Colonic mucosa (tissue), 4 donors: Measurements from ENCODE around the gene GLRA2. TPM values are rescaled to one million over a fixed set of nuclear protein-coding genes. Genes with fewer than 3 reads are reported as not detected.

Experiments used
- DNase-seq: peaks from one replicate; pipeline ENCODE4 v3.0.0-alpha.2; 2020
- H3K27ac ChIP-seq: fragments of 200-600 bp; one replicate; pipeline ENCODE4 v1.8.0; 2021
- H3K27me3 ChIP-seq: fragments of 200-600 bp; one replicate; pipeline ENCODE4 v1.8.0; 2021
- H3K36me3 ChIP-seq: fragments of 200-600 bp; one replicate; pipeline ENCODE4 v1.8.0; 2021
- H3K4me1 ChIP-seq: fragments of 200-600 bp; one replicate; pipeline ENCODE4 v1.8.0; 2021; ENCODE audit warnings: mild to moderate bottlenecking
- H3K4me3 ChIP-seq: fragments of 200-600 bp; one replicate; pipeline ENCODE4 v1.8.0; 2021
- H3K9ac ChIP-seq, 2 donors: one replicate each; pipeline ENCODE4 v1.7.0; 2013; ENCODE audit warnings: control low read depth in 2 of 2, low read depth in 2 of 2, low read length in 2 of 2
- H3K9me3 ChIP-seq: fragments of 200-600 bp; one replicate; pipeline ENCODE4 v1.8.0; 2021
- intact Hi-C: fragments of 100-400 bp; cut with DNase I; formaldehyde crosslinking; loops from one replicate; pipeline ENCODE4 v1.14.1; 2022
- total RNA-seq, 2 donors: library from RNA; stranded (reverse); fragmentation: NEBNext Ultra II Directional in 1 of 2; extraction: Animal tissue kit (Norgen Biotek cat#: 25700) in 1 of 2; gene quantifications; one replicate each; pipeline ENCODE4 v1.2.1, GENCODE V29; 2021
- TF ChIP-seq, protein P1 (sequence below): fragments of 200-600 bp; IDR thresholded peaks from one replicate; pipeline ENCODE4 v1.8.0; 2022; ENCODE audit warnings: antibody characterized with exemption, mild to moderate bottlenecking
- donor health status: healthy.
- donor health status: DM: no; HTN: no; CAD: no.
- donor health status: DM: no; HTN: no; CAD: no.

GLRA2 gene
- total RNA-seq, 2 donors from 2014 or later: 0.35 to 0.49 TPM

DNA sequence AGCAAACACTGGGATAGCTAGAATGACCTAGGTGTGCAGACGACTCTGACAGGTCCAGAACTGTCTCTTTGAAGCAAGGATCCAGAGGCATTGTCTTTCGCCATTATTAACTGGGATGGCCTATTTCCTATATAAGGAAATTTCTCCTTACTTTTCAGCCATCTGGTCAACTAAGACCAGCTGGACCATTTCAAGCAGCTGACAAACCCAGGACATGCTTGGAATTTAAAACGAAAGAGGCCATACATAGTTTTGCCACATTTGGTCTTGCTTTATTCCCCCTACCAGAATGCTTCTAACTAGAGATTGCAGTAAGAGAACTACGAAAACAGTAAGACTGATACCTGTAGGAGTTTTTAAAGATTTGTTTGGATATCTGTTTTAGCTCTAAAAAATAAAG is 87.0 kb downstream of the GLRA2 start:
- H3K9me3 ChIP-seq: no peaks in the 10 kb centered on the region
- H3K9ac ChIP-seq: no peak overlapping the region
- intact Hi-C loops: no loop called here
- H3K27ac ChIP-seq: no peak overlapping the region
- H3K4me1 ChIP-seq: no peaks in the 10 kb centered on the region
- TF ChIP-seq, protein P1, sequence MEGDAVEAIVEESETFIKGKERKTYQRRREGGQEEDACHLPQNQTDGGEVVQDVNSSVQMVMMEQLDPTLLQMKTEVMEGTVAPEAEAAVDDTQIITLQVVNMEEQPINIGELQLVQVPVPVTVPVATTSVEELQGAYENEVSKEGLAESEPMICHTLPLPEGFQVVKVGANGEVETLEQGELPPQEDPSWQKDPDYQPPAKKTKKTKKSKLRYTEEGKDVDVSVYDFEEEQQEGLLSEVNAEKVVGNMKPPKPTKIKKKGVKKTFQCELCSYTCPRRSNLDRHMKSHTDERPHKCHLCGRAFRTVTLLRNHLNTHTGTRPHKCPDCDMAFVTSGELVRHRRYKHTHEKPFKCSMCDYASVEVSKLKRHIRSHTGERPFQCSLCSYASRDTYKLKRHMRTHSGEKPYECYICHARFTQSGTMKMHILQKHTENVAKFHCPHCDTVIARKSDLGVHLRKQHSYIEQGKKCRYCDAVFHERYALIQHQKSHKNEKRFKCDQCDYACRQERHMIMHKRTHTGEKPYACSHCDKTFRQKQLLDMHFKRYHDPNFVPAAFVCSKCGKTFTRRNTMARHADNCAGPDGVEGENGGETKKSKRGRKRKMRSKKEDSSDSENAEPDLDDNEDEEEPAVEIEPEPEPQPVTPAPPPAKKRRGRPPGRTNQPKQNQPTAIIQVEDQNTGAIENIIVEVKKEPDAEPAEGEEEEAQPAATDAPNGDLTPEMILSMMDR: no peak
- no peak overlapping the region for H3K4me3 ChIP-seq
- H3K27me3 ChIP-seq: no peaks in the 10 kb centered on the region
- DNase-seq: no peak
- no peaks in the 10 kb centered on the region for H3K36me3 ChIP-seq

GRCh38 chrX:14616836-14617235 is 87.5 kb downstream of the GLRA2 start:
- intact Hi-C loops: no loop called here
- TF ChIP-seq, protein P1: no peak
- Histone ChIP-seq H3K4me1 (no peaks in the 10 kb centered on the region), H3K27me3 (no peaks in the 10 kb centered on the region), H3K4me3 (no peak overlapping the region), H3K36me3 (no peaks in the 10 kb centered on the region), H3K9me3 (no peaks in the 10 kb centered on the region), H3K9ac (no peak overlapping the region), H3K27ac (no peak overlapping the region)
- no peak for DNase-seq

GRCh38 chrX:14618177-14618965 is 89.0 kb downstream of the GLRA2 start:
- no peak for DNase-seq
- intact Hi-C loops: no loop called here
- no peak overlapping the region for H3K27ac ChIP-seq
- no peaks in the 10 kb centered on the region for H3K36me3 ChIP-seq
- no peaks in the 10 kb centered on the region for H3K27me3 ChIP-seq
- no peaks in the 10 kb centered on the region for H3K9me3 ChIP-seq
- H3K4me1 ChIP-seq: no peaks in the 10 kb centered on the region
- H3K9ac ChIP-seq: no peak overlapping the region
- TF ChIP-seq, protein P1: no peak
- H3K4me3 ChIP-seq: no peak overlapping the region

- no peak for DNase-seq
- Histone ChIP-seq H3K9me3 (no peaks in the 10 kb centered on the region), H3K27me3 (no peaks in the 10 kb centered on the region), H3K27ac (no peak overlapping the region), H3K4me3 (no peak overlapping the region), H3K9ac (no peak overlapping the region), H3K36me3 (no peaks in the 10 kb centered on the region), H3K4me1 (no peaks in the 10 kb centered on the region)
- intact Hi-C loops: no loop called here
- TF ChIP-seq, protein P1: no peak
These were observed 101.4 kb downstream of the GLRA2 start for GRCh38 chrX:14630733-14631132.

DNA sequence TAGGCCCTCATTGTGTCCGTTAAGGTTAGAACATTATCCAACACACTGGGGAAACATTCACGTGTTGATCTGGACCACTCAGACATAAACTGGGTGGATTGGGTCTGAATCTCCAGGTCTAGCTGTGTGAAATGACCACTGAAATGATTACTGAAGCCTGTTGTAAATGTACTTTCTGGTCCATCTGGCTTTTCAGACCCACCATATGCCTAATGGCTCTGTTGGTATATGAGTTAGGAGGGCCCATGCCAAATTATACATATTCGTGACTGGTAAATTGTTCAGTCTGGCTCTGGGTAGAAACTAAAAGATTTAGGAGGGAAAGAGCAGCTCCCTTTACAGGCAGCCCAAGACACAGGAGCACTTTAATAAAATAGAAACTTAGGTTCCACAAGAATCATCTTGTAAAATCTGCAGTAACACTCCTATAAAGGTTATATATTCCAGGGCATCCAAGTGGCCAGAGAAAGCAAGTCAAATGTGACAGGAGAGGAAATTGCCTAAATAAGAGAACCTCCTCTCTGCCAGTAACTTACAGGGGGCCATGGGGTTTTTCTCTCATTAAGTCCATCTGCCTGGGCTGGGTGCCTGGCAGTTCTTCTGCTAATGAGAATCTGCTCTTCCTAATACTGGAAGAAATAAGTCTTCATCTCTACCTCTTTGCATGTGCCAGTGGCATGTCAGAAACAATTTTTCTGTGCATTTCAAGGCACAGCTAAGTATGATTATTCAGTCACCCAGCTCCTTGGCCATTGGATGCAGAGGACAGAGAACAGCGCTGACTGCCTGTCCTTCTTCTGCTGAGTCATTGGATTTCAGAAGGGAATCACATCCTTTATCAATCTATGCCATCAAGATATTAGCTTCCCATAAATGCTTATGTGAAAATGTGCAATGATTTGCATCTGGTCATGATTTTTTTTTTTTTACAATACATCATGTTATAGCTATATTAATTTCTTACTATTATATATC is 112.6 kb downstream of the GLRA2 start:
- Histone ChIP-seq H3K27ac (no peak overlapping the region), H3K9ac (no peak overlapping the region), H3K9me3 (no peaks in the 10 kb centered on the region), H3K4me3 (no peak overlapping the region), H3K4me1 (no peaks in the 10 kb centered on the region), H3K36me3 (no peaks in the 10 kb centered on the region), H3K27me3 (no peaks in the 10 kb centered on the region)
- TF ChIP-seq, protein P1: no peak
- intact Hi-C loops: no loop called here
- DNase-seq: no peak
